Pulmonary artery endothelial cell (primary cell): ENCODE results near the gene PIAS4. TPM values are rescaled to one million over a fixed set of nuclear protein-coding genes. Genes with fewer than 3 reads are reported as not detected.

ENCODE experiments used
- DNase-seq: peaks from one replicate; pipeline ENCODE4 v3.0.0-alpha.2; 2011; ENCODE audit warnings: low read depth, low spot score
- total RNA-seq: library from RNA; depleted of rRNA; stranded (reverse); fragments of >200 nt; gene quantifications from 2 replicates; pipeline ENCODE4 v1.2.3, GENCODE V29; 2014

The PIAS4 gene
- total RNA-seq, 1 donor from 2014 or later: 26.5 TPM

DNA sequence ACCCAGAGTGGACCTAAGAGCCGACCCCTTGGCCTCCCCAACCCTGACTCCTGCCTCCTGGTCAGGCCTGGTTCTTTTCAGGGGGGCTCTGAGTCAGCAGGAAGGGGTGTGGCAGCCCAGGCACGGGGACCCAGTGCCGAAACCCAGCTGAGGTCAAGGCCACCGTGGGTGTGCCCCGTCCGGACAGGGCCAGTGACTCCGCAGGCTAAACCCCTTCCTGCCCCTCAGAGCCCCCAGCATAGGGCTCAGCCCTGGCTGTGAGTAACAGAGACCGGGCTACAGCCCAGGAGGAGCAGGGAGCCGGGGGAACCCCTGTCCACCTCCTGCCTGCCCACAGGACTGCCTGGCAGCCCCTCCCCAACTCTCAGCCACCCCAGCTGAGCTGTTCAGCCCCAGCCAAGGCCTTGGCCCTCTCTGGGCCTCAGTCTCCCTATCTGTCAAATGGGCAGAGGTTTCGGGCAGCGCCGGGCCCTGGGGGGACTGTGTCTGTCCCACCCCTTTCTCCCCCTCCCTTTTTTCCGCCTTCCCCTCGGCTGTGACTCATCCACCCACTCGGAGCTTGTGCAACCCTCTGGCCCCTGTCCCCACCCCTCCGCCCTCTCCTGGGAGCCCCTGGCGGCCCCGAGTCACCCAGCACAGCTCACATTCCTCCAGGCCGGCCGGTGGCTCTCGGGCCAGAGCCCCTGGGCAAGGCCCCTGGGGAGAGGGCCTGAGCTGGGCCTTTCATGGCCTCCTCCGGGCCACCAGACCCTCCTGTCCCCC, 50.6 kb downstream of the PIAS4 start:
- DNase-seq: peak; percentile 40

DNA sequence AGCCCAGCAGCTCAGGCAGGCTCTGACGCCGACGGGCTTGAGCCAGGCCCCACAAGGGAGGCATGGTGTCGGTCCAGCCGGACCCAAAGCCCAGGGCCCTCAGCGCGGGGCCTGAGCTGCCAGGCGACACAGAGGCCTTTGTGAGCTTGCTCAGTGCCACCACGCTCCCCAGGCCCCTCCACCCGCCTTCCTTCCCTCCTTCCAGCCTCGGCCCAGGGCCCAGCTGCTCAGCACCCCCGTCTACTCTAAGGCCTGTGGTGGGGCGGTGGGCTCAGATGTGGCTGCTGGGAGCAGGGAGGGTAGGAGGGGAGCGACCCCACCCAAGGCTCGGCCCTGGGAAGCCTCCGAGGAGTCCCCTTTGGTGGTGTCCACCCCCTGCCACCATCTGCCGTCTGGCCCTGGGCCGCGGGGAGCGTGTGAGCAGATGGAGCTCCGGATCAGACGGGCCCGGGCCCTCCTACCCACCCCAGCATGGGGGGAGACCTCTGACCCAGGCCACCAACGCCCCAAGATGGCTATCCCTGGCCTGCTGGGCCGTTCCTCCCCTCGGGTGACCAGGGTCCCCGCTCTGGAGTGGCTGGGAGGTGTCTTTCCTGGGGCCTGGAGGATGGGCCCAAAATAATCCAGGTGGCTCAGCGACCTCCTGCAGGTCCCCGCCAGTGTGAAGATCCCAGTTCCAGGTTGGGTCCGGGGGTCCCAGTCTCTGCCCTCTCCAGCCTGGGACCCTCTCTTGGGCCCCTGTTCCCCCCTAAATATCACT, 51.3 kb downstream of the PIAS4 start:
- no peak for DNase-seq

DNA sequence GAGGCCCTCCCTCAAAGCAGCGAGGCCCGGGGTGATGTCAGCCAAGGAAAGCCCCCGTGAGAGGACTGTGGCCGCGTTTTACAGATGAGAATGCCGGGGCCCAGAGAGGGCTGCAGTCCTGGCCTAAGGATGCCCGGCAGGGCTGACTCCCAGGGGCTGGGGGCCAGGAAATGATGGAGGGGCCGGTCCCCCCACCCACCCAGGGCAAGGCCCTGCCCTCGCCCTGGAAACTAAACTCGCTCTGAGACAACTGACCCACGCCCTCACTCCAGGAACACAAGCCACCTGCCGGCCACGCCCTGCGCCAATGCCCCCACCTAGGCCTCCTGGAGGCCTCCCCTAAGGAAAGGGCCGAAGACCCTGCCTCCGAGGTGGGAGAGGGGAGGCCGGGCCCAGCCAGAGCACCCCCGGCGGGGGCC, 51.9 kb downstream of the PIAS4 start:
- no peak for DNase-seq

DNA sequence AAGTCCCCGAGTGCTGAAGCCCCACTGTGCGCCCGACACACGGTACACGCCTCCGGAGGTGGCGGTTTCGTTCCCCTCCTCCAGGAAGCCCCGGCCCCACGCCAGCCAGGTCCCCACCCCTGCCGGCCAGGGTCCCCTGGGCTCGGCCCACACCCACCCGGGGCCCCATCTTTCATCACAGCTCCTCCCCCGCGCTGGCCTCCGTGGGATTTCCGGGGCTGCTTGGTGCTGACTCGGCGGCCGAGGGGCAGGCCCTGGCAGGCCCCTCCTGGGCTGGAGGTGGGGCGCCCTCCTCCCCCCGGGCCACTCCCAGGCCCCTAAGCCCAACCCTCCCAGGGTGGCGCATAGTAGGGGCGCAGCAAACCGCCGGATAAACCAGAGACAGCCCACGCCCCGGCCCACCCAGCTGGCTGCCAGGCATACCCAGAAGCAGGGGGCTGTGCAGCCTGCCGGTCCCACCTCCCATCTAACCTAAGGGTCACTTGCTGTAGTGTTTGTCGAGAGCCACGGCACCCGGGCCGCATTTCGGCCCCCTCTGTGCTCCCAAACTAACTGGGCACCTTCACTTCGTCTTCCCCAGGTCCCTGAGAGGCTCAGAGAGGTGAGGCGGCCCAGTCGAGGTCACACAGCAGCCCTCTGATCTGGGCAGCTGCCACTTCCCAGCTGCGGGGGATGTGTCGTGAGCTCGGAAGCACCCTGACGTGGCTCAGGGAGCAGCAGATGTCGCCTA, 52.5 kb downstream of the PIAS4 start:
- DNase-seq: no peak

DNA sequence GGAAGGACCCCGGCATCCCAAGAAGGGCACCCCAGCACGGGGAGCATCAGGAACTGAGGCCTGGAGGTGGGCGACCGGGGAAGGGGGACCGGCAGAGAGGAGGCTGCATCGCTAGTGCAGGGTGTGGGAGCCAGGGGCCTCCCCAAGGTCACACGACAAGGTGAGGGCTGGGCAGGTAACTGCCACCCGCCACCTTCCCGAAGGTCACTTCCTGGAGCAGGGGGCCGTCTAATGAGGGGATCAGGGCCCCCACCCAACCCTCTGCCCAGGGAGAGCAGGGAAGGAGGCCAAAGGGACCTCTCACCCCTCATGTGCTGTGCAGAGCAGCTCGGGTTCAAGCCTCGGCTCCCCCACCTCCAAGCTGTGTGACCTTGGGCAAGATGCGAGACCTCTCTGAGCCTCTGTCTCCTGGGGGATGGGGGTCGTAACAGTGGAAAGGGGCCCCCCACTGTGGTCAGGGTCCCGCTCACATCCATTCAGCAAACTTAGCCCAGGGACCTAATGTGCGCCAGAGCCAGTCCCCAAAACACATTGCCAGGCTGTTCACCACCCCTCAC, 53.2 kb downstream of the PIAS4 start:
- no peak for DNase-seq

DNA sequence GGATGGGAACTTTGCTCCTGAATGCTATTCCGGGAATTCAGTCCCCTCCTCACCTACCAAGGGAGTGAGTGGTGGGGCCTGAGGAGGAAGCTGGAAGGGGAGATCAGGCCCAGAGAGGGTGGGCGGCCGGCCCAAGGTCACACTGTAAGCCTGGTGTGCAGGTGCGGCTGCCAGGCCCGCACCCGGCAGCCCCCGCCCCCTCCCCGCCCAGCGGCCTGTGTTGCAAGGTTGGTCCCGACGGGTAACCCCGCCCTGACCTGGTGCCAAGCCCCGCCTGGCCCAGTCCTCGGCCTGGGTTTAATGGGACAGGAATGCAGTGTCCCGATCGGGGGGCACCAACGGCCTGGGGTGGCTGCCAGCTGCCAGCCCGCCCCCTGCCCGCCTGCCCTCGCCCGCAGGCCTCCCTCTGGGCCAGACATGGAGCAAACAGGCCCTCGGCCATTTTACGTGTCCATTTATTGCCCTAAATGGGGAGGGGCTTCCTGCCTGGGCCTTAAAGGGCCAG, 53.7 kb downstream of the PIAS4 start:
- no peak for DNase-seq

DNA sequence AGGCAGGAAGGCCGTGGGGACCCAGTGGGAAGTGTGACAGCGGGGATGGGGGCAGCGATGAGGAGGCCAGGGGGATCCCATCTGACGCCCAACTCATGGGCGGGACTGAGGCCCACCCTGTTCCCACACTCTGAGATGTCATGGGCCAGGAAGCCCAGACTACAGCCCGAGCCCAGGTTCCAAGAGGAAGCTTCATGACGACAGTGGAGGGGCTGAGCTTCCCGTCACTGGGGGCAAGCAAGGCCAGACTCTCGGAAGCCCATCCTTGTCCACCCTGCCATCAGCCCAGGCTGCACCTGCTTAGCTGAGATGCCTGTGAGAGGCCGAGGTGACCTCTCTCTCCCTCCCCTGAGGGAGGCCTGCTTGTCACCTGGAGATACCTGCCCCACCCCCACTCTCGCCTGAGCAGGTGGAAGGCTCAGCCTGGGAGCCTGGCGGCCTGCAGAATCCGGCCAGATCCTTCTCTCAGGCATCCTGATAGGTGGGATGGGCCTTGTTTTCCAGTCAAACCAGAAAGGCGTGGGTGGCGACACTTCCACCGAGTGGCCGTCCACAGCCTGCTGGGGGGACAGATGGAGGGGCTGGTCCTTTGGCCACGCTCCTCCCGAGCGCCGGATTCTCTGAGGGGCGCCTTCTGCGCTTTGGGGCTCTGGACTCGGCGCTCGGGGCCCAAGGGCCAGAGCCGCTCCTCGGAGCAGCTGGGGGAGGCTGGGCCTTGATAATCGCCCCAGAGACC, 54.3 kb downstream of the PIAS4 start:
- no peak for DNase-seq

DNA sequence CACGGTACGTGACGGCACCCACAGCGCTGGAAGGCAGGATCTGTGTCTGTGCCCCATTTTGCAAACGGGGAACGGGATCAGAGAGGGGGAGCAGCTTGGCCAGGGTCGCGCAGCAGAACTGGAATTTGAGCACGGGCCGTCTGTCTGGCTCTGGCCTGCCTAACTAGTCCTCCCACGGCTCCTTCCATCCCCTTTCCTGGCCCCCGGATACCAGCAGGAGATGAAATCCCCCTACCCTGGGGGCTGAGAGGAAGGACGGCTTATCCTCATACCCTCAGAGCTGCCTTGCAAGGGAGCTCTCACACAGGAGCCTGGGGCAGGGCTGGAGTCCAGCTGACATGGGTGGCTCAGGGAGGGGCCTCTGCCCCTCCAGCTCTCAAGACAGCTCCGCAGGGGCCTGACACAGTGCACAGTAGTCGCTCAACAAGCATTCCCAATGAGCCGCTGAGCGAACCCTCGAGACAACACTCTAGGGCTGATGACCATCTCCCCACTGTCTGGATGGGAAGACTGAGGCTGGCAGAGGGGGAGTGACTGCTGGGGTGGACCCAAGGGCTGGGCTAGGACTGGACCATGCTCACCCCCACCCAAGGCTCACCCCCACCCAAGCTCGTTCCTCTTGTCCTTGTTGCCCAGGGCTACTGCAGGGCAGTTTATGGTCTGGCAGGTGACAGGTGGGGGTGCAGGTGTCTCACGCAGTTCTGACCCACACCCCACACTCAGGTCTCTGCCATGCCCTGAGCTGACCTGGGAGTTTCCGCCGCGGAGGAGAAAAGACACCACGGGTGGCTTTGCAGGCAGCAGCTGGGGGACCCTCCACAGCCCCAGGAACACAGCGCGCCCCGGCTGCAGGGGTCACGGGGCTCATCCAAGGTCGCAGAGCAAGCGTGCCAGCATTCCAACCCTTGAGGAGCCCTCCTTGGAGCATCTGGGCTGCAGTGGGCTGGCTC, 55.2 kb downstream of the PIAS4 start:
- DNase-seq: no peak

DNA sequence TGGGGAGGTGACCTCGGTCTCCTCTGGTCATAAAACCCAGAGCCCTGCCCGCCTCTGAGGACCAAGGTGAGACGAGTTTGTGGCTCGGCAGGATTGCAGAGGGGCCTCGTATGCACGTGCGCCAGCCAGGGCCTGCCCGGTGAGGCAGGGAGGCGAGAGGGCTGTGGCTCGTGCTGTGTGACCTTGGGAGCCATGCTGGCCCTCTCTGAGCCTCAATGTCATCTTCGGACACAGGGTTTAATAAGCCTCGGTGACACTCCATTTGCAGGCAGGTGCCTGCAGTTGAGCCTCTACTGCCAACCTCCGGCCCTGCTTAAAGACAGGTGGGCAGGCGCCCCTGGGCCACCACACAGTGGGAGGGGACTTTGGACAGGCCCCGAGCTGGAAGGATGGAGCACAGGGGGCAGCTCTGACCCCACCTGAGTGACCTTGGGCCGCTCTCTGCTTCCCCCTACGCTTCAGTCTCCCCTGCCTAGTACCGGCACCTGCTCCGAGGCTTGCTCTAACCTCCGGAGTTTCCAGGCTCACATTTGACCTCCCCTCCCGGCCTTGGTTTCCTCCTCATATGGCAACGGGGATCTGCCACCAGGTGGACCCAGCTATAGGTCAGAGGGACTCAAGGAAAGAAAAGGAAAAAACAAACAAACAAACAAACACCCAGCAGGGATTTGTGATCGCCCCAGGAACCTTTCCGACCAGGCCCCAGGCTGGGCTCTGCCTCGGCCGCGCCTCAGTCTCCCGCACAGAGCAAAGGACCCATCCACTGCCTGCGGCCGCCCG, 56.0 kb downstream of the PIAS4 start:
- DNase-seq: no peak

DNA sequence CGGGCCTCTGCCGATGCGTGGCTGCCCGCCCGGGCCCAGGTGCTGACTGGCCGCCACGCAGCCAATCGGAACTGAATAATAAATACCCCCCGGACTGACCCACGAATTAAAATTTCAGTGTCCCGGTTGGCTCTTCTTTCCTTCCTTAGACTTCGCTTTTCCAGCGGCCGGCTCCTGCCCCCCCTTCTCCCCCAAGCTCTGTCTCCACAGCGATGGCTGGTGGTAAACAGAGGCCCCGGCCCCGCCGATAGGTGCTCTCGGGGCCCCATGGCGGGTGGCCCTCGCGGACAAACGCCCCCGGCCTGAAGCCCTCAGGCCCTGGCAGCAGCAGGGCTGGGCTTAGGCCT, 56.6 kb downstream of the PIAS4 start:
- DNase-seq: no peak

DNA sequence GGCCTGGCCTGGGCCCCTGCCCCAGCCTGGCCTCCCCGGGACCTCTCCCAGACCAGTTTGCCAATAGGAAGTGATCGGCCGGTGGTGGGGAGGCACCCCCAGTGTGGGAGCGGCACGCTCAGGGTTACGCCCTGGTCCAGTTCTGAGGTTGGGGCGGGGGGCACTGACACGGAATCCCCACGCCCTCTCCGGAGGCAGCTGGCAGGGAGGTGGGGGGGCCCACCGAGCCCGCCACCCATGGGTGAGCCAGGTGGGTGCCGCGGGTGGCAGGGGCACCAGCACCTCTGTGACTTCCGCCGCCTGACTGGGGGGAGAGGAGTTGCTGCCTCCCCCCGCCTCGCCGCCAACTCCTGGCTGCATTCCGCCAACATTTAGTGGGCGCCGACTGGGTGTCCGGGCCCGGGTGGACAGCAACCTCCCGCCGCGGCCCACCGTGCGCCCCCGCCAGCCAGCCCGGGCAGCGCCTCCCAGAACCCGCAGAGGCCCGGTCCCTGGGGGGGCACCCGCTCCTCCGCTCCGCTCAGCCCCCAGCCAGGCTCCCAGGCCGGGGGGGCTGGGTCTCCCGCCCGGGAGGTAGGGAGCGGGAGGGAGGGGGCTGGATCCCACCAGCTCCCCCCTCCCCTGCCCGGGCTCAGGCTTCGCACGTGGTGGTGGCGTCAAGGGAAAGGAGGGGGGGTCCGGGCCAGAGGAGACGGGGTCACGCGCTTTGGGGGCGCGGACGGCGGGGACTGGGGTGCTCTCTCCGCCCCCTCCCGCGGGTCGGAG, 57.1 kb downstream of the PIAS4 start:
- DNase-seq: no peak

DNA sequence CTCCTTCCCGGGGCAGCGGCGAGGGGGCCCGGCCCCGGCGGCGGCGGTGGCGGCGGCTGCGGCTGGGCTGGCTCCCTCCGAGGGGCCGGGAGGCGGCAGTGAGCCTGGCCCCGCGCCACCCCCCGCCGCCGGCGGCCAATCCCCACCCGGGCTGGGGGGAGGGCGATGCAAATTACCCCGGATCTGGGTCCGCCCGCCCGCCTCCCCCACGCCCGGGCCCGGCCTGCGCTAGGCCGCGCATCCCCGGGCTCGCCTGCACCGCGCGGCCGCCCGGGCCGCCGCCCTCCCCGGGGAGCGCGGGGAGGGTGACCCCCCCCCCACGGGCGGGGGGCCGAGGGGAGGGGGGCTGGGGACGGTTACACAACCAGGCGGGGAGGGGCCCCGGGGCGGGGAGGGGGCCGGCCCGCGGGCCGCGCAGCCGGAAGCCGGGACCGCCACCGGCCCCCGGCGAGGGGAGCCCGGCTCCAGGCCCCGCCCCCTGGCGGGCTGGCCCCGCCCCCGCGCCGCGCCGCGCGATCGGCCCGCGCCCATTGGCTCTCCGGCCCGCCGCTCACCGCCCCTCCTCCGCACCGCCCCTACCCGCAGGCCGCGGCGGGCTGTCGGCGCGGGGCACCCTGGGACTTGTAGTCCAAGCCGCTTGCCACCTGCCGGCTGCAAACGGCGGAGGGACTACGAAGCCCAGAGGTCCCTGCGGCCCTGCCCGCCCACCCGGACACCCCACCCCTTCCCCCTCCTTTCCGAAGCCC, 58.1 kb downstream of the PIAS4 start:
- peak; percentile 94 for DNase-seq

DNA sequence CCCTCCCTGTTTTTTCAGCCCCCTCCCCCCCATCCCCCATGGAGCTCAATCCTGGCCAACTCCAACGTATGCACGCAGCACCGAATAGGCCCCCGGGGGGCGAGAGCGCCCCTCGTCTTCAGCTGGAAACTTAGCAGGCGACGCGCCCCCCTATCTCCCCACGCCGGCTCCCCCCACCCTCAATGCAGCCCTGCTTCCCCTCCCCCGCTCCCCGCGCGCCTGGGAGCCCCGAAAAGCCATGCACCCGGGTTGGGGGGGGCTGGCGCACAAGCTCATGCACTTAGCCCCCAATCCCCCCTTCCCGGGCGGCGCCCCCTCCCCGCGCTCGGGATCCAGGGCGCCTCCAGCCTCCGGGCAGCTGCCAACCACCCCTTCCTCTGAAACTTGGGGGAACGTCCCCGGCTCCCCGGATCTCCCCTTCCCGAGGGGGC, 58.7 kb downstream of the PIAS4 start:
- DNase-seq: no peak

DNA sequence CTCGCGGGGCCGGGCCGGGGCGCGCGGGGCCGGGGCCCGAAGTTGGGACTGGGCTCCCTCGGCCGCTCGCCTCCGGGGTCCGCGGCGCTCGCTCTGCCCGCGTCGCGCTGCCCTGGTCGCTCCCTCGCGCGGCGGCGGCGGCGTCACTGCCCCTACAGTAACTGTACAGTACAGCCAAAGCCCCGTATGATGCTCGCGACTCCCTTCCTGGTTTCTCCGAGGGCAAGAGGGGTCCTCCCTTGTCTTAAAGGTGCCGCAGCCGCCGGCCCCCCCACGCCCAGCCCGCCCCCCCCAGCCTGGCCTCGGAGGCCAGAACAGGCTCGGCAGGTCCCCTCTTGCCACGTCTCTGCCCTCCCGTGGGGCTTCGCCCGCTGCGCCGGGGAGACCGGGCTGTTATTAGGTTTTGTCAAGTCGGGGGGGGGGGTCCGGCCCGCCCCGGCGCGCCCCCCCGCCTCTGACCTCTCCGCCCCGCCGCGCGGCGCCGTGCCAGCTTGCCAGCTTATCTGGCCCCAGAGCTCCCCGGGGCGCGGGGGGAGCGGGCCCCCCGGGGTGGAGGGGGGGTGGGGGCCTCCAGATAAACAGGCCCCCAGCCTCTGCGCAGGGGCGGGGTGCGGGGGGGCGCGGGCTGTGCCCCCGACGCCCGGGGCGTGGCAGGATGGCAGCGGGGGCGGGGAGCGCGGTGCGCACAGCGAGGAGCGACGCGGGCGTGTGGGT, 59.3 kb downstream of the PIAS4 start, which contains the start of gene ZBTB7A:
ZBTB7A (minus strand) TSS at position 218 of the 714 bp plus-strand sequence. CDS start 11,667 bp downstream, outside the sequence.
- DNase-seq: no peak

DNA sequence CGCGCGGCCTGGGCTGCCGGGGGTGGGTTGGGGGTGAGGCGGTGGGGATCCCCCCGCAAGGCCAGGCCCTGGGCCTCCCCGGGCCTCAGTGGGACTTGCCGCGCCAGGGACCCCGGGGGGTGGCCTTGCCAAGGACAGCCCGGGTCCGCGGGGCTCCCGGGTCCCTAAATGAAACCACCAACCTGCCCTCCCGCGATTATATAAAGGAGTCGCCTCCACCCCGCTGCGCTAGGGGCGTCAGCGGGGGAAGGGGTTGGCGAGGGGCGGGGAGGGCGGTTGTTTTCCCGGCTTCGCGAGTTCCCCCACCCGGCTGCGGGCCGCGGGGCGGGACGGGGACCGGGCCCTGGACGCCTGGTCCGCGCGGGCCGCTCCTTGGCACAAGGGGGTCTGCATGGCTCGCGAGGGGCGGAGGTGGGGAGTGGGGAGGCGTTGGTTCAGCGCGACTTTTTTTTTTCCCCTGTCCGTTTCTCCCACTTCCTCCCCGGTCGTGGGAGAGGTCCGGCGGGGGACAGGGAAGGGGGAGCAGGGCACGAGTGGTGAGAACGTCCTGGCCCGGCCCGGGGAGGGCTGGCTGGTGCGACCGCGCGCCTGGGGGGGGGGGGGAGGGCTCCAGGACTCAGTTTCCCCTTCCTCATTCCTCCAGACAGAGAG, 60.0 kb downstream of the PIAS4 start:
- DNase-seq: no peak
